GM21367 (cell line): ENCODE results near the gene FARSA.
"Not testable (repeated sequence)": the region's sequence is repeated elsewhere in the genome, so short reads cannot be mapped to it uniquely, and the experiment has no call there.

Experiments used
- ATAC-seq: cut with Tn5 transposase; IDR thresholded peaks from one replicate; pipeline ENCODE4 v1.9.1; 2021; ENCODE audit not compliant: unreplicated experiment

FARSA gene

GRCh38 chr19:12933287-12934072 lies at the start of gene FARSA:
FARSA (minus strand) TSS chr19:12933711; CDS start chr19:12933696, 15 bp downstream.
- peak; percentile 29 for ATAC-seq

- ATAC-seq, result no peak
Measured at GRCh38 chr19:12983091-12983490, 49.6 kb upstream of the FARSA start.

DNA sequence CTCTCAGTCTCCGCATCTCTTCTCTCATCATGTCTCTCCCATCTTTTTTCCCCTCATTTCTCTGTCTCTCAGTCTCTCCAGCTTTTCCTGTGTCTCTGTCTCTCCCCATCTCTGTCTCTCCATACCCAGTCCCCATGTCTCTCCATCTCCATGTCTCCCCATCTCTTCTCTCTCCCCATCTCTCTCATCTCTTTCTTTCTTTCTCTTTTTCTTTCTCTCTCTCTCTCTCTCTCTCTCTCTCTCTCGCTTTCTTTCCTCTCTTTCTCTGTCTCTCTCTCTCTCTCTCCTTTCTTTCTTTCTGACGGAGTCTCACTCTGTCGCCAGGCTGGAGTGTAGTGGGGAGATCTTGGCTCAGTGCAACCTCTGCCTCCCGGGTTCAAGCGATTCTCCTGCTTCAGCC lies 49.1 kb upstream of the FARSA start:
- no peak for ATAC-seq

DNA sequence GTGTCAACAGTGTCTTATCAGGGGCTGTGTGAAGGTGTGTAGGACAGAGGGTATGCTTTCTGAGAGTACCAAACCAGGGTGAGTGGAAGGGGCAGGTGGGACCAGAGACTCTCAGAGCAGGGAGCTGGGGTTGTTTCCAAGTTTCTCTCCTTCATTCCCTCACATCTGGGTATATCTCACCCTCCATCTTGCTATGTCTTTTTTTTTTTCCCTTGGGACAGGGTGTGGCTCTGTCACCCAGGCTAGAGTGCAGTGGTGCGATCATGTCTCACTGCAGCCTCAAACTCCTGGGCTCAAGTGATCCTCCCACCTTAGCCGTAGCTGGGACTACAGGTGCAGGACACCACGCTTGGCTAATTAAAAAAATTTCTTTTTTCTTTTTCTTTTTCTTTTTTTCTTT lies 46.5 kb upstream of the FARSA start:
- no peak for ATAC-seq

GRCh38 chr19:12976109-12976508 lies 42.6 kb upstream of the FARSA start:
- ATAC-seq, result not testable (repeated sequence)

DNA sequence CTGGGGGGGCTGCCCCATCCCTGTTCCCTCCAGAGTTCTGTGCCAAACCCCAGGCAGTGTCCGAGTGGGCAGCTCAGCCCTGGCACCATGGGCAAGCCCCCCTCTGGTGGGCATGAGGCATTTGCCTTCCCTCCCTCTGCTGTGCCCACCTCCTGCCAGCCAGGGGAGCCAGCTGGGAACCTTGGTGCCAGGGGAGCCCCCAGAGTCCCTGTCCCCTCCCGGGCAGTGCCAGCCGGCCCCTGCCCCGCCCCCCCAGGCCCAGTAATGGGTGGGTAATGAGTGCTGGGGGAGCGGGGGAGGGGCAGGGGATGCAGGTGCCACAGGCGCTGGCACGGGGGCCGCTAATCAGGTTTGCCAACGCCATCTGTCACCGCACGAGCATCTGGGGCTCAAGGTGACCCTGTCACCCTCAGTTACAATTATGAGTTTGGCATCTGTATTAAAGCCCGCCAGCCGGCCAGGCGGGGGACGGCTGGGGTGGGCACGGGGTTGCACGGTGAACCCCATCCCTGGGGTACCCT lies 41.8 kb upstream of the FARSA start:
- ATAC-seq, result no peak

GRCh38 chr19:12974301-12975220 lies 41.0 kb upstream of the FARSA start:
- ATAC-seq, result no peak

DNA sequence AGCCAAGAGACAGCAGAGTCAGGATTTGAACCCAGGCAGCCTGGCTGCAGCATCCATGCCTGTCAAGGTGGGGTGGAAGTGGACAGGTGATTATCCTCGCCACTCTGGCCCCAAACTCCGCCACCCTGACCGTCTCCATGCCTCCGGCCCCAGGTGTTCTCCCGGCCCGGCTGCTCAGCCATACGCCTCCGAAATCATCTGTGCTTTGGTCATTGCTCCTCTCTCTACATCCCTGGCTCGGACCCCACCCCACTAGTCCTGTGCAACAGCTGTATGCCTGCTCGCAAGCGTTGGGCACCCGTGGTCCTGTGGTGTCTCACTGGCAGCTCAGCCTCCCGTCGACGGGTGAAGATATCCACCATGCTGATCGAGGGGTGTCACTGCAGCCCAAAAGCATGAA lies 39.7 kb upstream of the FARSA start:
- ATAC-seq, result no peak

- ATAC-seq, result no peak
Measured at GRCh38 chr19:12970070-12970820, 36.7 kb upstream of the FARSA start.

- ATAC-seq, result no peak
Measured at GRCh38 chr19:12969292-12969988, 35.9 kb upstream of the FARSA start, which contains the start of gene DAND5. DAND5 (plus strand) TSS chr19:12969576; CDS start chr19:12969661, 85 bp downstream.

DNA sequence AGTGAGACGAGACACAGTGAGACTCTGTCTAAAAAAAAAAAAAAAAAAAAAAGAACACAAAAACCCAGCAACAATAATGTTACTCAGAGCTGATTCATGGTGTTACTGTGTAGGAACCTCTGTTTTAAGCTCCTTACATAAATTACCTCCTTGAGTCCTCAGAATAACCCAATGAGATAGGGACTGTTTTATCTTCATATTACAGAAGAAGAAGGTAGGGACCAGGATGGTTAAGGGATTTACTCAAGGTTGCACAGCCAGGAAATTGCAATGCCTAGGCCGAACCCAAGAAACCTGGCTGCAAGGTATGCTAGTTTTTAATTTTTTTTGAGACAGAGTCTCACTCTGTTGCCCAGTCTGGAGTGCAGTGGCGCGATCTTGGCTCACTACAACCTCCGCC lies 34.4 kb upstream of the FARSA start:
- no peak for ATAC-seq

DNA sequence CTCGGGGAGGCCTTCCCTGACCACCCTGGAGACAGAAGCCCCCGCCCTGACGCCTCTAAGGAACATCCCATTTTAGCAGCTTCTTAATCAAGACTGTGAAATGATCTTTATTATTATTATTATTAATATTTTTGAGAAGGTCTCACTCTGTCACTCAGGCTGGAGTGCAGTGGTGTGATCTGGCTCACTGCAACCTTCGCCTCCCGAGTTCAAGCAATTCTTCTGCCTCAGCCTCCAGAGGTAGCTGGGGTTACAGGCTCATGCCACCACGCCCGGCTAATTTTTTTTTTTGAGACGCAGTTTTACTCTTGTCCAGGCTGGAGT lies 32.3 kb upstream of the FARSA start:
- no peak for ATAC-seq

DNA sequence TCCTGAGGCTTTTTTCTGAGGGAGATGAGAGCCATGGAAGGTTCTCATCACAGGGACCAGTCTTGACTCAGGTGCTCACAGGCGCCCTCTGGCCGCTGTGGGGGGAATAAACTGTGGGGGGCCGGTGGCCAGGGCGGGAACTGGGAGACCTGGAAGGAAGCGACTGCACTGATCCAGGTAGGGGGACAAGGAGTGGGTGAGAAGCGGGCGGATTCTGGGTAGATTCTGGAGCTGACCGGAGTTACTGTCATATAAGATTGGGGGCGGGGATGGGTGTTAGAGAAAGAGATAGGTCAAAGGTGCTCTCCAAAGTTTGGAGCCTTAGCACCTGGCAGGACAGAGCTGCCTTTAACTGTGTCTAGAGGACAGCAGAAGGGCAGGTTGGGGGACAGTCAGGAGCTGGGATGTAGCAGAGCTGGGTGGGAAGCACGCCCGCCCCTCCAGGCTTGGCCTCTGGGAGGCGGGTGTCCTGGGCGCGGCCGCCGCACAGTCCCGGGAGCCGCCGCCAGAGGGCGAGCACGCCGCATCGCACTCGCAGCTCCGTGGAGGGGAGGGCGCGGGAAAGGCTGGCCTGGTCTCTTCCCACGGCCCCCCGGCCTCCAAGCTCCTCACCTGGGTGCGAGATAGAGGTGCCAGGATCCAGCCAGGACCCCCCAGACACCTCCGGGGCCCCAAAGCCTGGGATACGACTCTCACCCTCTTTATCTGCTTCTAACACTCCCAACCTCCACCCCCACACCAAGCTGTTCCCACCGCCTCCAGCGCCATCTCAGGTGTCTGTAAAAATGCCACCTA lies 31.7 kb upstream of the FARSA start:
- no peak for ATAC-seq

- ATAC-seq, result no peak
Measured at GRCh38 chr19:12959481-12959880, 26.0 kb upstream of the FARSA start.

GRCh38 chr19:12957389-12957952 lies 24.0 kb upstream of the FARSA start:
- ATAC-seq, result not testable (repeated sequence)

GRCh38 chr19:12956446-12957388 lies 23.2 kb upstream of the FARSA start, which contains the start of gene GADD45GIP1:
GADD45GIP1 (minus strand) TSS chr19:12957223; CDS start chr19:12957212, 11 bp downstream.
- no peak for ATAC-seq

DNA sequence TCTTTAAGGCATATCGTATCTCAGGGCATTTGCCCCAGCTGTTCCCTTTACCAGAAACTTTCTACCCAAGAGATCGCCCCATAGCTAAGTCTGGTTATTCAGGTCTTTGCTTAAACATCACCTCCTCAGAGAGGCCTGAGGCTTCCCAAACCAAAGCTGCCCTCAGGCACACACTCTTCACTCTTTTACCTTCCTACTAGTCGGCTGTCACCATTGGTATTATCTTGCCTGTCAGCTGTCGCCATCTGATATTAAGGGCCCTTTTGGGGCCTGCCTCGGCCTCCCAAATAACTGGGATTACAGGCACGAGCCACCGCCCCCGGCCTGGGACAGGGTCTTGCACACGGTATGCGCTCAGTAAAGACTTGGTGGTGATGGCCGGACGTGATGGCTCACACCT lies 22.5 kb upstream of the FARSA start:
- ATAC-seq, result no peak

DNA sequence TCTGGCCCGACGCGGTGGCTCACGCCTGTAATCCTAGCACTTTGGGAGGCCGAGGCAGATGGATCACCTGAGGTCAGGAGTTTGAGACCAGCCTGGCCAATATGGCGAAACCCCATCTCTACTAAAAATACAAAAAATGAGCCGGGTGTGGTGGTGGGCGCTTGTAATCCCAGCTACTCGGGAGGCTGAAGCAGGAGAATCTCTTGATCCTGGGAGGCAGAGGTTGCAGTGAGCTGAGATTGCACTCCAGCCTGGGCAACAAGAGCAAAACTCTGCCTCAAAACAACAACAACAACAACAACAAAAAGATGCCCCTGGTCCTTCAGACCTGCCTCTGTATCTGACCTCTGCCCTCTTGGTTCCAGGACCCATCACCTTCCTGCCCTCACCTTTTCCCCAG lies 22.1 kb upstream of the FARSA start:
- ATAC-seq, result not testable (repeated sequence)
